ENCODE measurements around the gene PCNX2. TPM values are rescaled to one million over a fixed set of nuclear protein-coding genes. Genes with fewer than 3 reads are reported as not detected.

PCNX2 gene
- total and polyA plus RNA-seq, 2 experiments from 2014 or later: 42.9 to 88.3 TPM

DNA sequence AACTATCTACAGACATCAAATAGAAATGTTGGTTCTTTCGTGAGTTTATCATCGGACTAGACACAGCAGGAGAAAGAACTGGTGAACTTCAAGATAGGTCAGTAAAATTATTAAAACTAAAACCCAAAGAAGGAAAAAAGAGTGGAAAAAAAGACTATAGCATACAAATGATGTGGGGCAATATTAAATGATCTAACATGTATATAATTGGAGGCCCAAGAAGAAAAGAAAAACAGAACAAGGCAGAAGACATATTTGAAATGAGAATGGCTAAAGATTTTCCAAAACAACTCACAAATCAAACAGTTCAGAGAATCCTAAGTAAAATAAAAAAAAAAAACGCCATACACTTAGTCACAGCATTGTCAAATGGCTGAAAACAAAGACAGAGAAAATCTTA, 101.8 kb downstream of the PCNX2 start:
- H3K36me3 Mint-ChIP-seq (ENCODE audit: low read depth): peaks cover 75% of the 10 kb centered on the region

More for the DNA sequence above, 101.8 kb downstream of the PCNX2 start:
- Histone ChIP-seq H3K27me3 (ENCODE audit: insufficient read depth) (no peaks in the 10 kb centered on the region), H4K20me1 (replicated peaks; ENCODE audit: insufficient read depth) (no peaks in the 10 kb centered on the region), H3K36me3 (ENCODE audit: insufficient read depth) (peaks cover 43% of the 10 kb centered on the region), H3K9me2 (ENCODE audit: insufficient read depth) (no peaks in the 10 kb centered on the region), H3K4me2 (no peak overlapping the region), H3K4me1 (ENCODE audit: insufficient read depth) (no peaks in the 10 kb centered on the region), H3K4me3 (no peak overlapping the region), H2AFZ (no peak overlapping the region), H3K79me2 (replicated peaks; ENCODE audit: insufficient read depth) (no peaks in the 10 kb centered on the region), H3K27ac (ENCODE audit: low read depth) (no peak overlapping the region), H3F3A (replicated peaks; ENCODE audit: low read depth) (no peaks in the 10 kb centered on the region)
- no peak for DNase-seq (ENCODE audit: low spot score)
- TF ChIP-seq CREB1 (CRISPR knock-in tag; IDR thresholded peaks at IDR 0.05; ENCODE audit: low read depth) (no peak), EZH2 (IDR thresholded peaks at IDR 0.05; ENCODE audit: low read depth, unreplicated experiment) (no peak), EZH2phosphoT487 (IDR thresholded peaks at IDR 0.05; ENCODE audit: unreplicated experiment) (no peak), ZNF331 (CRISPR knock-in tag; IDR thresholded peaks at IDR 0.05; ENCODE audit: low read depth) (no peak), STAT1 (IDR thresholded peaks at IDR 0.05; ENCODE audit: unreplicated experiment) (no peak), NANOG (IDR thresholded peaks at IDR 0.05; ENCODE audit: borderline replicate concordance) (no peak), ZNF114 (CRISPR knock-in tag; IDR thresholded peaks at IDR 0.05) (no peak), POLR2AphosphoS5 (IDR thresholded peaks at IDR 0.05; ENCODE audit: low read depth) (no peak), JUNB (IDR thresholded peaks at IDR 0.05; ENCODE audit: unreplicated experiment) (no peak)
- TF ChIP-seq, protein P1, sequence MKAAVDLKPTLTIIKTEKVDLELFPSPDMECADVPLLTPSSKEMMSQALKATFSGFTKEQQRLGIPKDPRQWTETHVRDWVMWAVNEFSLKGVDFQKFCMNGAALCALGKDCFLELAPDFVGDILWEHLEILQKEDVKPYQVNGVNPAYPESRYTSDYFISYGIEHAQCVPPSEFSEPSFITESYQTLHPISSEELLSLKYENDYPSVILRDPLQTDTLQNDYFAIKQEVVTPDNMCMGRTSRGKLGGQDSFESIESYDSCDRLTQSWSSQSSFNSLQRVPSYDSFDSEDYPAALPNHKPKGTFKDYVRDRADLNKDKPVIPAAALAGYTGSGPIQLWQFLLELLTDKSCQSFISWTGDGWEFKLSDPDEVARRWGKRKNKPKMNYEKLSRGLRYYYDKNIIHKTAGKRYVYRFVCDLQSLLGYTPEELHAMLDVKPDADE (IDR thresholded peaks at IDR 0.05): no peak
- TF ChIP-seq, protein P2, sequence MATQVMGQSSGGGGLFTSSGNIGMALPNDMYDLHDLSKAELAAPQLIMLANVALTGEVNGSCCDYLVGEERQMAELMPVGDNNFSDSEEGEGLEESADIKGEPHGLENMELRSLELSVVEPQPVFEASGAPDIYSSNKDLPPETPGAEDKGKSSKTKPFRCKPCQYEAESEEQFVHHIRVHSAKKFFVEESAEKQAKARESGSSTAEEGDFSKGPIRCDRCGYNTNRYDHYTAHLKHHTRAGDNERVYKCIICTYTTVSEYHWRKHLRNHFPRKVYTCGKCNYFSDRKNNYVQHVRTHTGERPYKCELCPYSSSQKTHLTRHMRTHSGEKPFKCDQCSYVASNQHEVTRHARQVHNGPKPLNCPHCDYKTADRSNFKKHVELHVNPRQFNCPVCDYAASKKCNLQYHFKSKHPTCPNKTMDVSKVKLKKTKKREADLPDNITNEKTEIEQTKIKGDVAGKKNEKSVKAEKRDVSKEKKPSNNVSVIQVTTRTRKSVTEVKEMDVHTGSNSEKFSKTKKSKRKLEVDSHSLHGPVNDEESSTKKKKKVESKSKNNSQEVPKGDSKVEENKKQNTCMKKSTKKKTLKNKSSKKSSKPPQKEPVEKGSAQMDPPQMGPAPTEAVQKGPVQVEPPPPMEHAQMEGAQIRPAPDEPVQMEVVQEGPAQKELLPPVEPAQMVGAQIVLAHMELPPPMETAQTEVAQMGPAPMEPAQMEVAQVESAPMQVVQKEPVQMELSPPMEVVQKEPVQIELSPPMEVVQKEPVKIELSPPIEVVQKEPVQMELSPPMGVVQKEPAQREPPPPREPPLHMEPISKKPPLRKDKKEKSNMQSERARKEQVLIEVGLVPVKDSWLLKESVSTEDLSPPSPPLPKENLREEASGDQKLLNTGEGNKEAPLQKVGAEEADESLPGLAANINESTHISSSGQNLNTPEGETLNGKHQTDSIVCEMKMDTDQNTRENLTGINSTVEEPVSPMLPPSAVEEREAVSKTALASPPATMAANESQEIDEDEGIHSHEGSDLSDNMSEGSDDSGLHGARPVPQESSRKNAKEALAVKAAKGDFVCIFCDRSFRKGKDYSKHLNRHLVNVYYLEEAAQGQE (IDR thresholded peaks at IDR 0.05; ENCODE audit: unreplicated experiment): no peak
- TF ChIP-seq, protein P3, sequence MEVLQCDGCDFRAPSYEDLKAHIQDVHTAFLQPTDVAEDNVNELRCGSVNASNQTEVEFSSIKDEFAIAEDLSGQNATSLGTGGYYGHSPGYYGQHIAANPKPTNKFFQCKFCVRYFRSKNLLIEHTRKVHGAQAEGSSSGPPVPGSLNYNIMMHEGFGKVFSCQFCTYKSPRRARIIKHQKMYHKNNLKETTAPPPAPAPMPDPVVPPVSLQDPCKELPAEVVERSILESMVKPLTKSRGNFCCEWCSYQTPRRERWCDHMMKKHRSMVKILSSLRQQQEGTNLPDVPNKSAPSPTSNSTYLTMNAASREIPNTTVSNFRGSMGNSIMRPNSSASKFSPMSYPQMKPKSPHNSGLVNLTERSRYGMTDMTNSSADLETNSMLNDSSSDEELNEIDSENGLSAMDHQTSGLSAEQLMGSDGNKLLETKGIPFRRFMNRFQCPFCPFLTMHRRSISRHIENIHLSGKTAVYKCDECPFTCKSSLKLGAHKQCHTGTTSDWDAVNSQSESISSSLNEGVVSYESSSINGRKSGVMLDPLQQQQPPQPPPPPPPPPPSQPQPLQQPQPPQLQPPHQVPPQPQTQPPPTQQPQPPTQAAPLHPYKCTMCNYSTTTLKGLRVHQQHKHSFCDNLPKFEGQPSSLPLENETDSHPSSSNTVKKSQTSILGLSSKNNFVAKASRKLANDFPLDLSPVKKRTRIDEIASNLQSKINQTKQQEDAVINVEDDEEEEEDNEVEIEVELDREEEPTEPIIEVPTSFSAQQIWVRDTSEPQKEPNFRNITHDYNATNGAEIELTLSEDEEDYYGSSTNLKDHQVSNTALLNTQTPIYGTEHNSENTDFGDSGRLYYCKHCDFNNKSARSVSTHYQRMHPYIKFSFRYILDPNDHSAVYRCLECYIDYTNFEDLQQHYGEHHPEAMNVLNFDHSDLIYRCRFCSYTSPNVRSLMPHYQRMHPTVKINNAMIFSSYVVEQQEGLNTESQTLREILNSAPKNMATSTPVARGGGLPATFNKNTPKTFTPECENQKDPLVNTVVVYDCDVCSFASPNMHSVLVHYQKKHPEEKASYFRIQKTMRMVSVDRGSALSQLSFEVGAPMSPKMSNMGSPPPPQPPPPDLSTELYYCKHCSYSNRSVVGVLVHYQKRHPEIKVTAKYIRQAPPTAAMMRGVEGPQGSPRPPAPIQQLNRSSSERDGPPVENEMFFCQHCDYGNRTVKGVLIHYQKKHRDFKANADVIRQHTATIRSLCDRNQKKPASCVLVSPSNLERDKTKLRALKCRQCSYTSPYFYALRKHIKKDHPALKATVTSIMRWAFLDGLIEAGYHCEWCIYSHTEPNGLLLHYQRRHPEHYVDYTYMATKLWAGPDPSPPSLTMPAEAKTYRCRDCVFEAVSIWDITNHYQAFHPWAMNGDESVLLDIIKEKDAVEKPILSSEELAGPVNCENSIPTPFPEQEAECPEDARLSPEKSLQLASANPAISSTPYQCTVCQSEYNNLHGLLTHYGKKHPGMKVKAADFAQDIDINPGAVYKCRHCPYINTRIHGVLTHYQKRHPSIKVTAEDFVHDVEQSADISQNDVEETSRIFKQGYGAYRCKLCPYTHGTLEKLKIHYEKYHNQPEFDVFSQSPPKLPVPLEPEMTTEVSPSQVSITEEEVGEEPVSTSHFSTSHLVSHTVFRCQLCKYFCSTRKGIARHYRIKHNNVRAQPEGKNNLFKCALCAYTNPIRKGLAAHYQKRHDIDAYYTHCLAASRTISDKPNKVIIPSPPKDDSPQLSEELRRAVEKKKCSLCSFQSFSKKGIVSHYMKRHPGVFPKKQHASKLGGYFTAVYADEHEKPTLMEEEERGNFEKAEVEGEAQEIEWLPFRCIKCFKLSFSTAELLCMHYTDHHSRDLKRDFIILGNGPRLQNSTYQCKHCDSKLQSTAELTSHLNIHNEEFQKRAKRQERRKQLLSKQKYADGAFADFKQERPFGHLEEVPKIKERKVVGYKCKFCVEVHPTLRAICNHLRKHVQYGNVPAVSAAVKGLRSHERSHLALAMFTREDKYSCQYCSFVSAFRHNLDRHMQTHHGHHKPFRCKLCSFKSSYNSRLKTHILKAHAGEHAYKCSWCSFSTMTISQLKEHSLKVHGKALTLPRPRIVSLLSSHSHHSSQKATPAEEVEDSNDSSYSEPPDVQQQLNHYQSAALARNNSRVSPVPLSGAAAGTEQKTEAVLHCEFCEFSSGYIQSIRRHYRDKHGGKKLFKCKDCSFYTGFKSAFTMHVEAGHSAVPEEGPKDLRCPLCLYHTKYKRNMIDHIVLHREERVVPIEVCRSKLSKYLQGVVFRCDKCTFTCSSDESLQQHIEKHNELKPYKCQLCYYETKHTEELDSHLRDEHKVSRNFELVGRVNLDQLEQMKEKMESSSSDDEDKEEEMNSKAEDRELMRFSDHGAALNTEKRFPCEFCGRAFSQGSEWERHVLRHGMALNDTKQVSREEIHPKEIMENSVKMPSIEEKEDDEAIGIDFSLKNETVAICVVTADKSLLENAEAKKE (CRISPR knock-in tag; IDR thresholded peaks at IDR 0.05): no peak
- TF ChIP-seq, protein P4, sequence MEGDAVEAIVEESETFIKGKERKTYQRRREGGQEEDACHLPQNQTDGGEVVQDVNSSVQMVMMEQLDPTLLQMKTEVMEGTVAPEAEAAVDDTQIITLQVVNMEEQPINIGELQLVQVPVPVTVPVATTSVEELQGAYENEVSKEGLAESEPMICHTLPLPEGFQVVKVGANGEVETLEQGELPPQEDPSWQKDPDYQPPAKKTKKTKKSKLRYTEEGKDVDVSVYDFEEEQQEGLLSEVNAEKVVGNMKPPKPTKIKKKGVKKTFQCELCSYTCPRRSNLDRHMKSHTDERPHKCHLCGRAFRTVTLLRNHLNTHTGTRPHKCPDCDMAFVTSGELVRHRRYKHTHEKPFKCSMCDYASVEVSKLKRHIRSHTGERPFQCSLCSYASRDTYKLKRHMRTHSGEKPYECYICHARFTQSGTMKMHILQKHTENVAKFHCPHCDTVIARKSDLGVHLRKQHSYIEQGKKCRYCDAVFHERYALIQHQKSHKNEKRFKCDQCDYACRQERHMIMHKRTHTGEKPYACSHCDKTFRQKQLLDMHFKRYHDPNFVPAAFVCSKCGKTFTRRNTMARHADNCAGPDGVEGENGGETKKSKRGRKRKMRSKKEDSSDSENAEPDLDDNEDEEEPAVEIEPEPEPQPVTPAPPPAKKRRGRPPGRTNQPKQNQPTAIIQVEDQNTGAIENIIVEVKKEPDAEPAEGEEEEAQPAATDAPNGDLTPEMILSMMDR (conservative IDR thresholded peaks at IDR 0.05; ENCODE audit: low read depth in 2 of 2): no peak
- H3K4me3 Mint-ChIP-seq: no peak overlapping the region
- H3K27me3 Mint-ChIP-seq (ENCODE audit: insufficient read depth, low read depth, poor library complexity): peaks cover 1% of the 10 kb centered on the region
- H3K27ac Mint-ChIP-seq: no peak overlapping the region
- no peaks in the 10 kb centered on the region for H3K4me1 Mint-ChIP-seq
- H3K9me3 Mint-ChIP-seq: peaks cover 15% of the 10 kb centered on the region; the same call in 2 of the 3 replicates
- ATAC-seq: no peak
